GM23338 (cell line): Measurements from ENCODE around the gene CABLES1. TPM values are rescaled to one million over a fixed set of nuclear protein-coding genes. Genes with fewer than 3 reads are reported as not detected.

Experiments
- CREB1 ChIP-seq: fragments of 250-450 bp; sonication (Bioruptor Pico); IDR thresholded peaks from 2 replicates; pipeline ENCODE4 v1.5.0; 2020; ENCODE audit warnings: low read depth, mild to moderate bottlenecking, moderate library complexity
- EZH2 ChIP-seq: fragments of 200-600 bp; sonication (generic); IDR thresholded peaks from one replicate; pipeline ENCODE4 v1.8.0; 2017; ENCODE audit warnings: antibody characterized with exemption, mild to moderate bottlenecking, low read depth; ENCODE audit not compliant: unreplicated experiment
- JUNB ChIP-seq: IDR thresholded peaks from one replicate; pipeline ENCODE4 v1.6.1; 2016; ENCODE audit warnings: antibody characterized with exemption; ENCODE audit not compliant: unreplicated experiment
- NANOG ChIP-seq: IDR thresholded peaks from 2 replicates; pipeline ENCODE4 v1.6.1; 2016; ENCODE audit warnings: antibody characterized with exemption, borderline replicate concordance
- ZNF114 ChIP-seq: fragments of 250-450 bp; sonication (Bioruptor Pico); IDR thresholded peaks from 2 replicates; pipeline ENCODE4 v1.5.0; 2020; ENCODE audit warnings: mild to moderate bottlenecking, moderate library complexity
- ZNF331 ChIP-seq: fragments of 250-450 bp; sonication (Bioruptor Pico); IDR thresholded peaks from 2 replicates; pipeline ENCODE4 v1.5.0; 2020; ENCODE audit warnings: low read depth, mild to moderate bottlenecking, moderate library complexity
- polyA plus RNA-seq: library from polyadenylated mRNA; unstranded; fragments of >200 nt; fragmentation: Nextera tagmentation; extraction: Ambion mirVana; gene quantifications from 2 replicates; pipeline ENCODE4 v1.2.1, GENCODE V29; 2016
- total RNA-seq: library from RNA; depleted of rRNA; stranded (reverse); fragments of >200 nt; shearing (Covaris generic); gene quantifications from 2 replicates; pipeline ENCODE4 v1.2.3, GENCODE V29; 2014
- TF ChIP-seq, protein P1 (sequence below), 2 experiments: fragments of 200-600 bp in 1 of 2; sonication (generic) in 1 of 2; conservative IDR thresholded peaks; 2 replicates each; pipeline versions ENCODE4 v1.5.1 to v1.6.1; 2016 to 2017; ENCODE audit warnings: antibody characterized with exemption in 2 of 2, low read depth in 2 of 2, mild to moderate bottlenecking in 2 of 2, moderate library complexity in 1 of 2
- TF ChIP-seq, protein P2 (sequence below): fragments of 250-450 bp; sonication (Bioruptor Pico); IDR thresholded peaks from 2 replicates; pipeline ENCODE4 v1.5.0; 2020; ENCODE audit warnings: mild to moderate bottlenecking, moderate library complexity

CABLES1 gene
- total and polyA plus RNA-seq, 2 experiments from 2014 or later, result 2.6 to 12.4 TPM

DNA sequence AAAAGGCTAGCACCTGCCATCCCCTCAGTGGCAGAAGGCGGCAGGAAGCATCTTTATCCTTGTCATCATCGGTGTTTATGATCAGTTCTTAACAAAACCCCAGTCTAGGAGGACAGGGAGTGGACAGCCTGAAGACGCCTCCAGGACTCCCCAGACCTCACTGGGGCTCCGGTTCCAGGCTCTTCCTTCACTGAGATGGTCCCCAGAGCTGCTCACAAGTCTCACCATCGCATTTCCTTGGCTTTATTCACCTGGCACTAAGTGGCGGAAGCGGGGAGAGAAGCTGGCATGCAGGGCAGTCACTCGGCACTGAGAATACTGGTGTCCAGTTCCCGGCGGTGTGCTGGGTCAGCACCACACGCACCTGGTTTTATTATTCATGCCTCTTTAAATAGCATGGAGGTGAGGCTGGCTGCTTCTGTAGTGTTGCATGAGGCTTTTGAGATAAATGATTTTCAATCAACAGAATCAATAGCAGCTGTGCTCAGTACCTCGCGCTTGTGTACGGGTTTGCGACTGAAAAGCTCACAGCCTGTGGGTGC, 68.7 kb downstream of the CABLES1 start (continued):
- TF ChIP-seq, protein P1, sequence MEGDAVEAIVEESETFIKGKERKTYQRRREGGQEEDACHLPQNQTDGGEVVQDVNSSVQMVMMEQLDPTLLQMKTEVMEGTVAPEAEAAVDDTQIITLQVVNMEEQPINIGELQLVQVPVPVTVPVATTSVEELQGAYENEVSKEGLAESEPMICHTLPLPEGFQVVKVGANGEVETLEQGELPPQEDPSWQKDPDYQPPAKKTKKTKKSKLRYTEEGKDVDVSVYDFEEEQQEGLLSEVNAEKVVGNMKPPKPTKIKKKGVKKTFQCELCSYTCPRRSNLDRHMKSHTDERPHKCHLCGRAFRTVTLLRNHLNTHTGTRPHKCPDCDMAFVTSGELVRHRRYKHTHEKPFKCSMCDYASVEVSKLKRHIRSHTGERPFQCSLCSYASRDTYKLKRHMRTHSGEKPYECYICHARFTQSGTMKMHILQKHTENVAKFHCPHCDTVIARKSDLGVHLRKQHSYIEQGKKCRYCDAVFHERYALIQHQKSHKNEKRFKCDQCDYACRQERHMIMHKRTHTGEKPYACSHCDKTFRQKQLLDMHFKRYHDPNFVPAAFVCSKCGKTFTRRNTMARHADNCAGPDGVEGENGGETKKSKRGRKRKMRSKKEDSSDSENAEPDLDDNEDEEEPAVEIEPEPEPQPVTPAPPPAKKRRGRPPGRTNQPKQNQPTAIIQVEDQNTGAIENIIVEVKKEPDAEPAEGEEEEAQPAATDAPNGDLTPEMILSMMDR (conservative IDR thresholded peaks at IDR 0.05; ENCODE audit: low read depth in 2 of 2), result no peak
- TF ChIP-seq, protein P2, sequence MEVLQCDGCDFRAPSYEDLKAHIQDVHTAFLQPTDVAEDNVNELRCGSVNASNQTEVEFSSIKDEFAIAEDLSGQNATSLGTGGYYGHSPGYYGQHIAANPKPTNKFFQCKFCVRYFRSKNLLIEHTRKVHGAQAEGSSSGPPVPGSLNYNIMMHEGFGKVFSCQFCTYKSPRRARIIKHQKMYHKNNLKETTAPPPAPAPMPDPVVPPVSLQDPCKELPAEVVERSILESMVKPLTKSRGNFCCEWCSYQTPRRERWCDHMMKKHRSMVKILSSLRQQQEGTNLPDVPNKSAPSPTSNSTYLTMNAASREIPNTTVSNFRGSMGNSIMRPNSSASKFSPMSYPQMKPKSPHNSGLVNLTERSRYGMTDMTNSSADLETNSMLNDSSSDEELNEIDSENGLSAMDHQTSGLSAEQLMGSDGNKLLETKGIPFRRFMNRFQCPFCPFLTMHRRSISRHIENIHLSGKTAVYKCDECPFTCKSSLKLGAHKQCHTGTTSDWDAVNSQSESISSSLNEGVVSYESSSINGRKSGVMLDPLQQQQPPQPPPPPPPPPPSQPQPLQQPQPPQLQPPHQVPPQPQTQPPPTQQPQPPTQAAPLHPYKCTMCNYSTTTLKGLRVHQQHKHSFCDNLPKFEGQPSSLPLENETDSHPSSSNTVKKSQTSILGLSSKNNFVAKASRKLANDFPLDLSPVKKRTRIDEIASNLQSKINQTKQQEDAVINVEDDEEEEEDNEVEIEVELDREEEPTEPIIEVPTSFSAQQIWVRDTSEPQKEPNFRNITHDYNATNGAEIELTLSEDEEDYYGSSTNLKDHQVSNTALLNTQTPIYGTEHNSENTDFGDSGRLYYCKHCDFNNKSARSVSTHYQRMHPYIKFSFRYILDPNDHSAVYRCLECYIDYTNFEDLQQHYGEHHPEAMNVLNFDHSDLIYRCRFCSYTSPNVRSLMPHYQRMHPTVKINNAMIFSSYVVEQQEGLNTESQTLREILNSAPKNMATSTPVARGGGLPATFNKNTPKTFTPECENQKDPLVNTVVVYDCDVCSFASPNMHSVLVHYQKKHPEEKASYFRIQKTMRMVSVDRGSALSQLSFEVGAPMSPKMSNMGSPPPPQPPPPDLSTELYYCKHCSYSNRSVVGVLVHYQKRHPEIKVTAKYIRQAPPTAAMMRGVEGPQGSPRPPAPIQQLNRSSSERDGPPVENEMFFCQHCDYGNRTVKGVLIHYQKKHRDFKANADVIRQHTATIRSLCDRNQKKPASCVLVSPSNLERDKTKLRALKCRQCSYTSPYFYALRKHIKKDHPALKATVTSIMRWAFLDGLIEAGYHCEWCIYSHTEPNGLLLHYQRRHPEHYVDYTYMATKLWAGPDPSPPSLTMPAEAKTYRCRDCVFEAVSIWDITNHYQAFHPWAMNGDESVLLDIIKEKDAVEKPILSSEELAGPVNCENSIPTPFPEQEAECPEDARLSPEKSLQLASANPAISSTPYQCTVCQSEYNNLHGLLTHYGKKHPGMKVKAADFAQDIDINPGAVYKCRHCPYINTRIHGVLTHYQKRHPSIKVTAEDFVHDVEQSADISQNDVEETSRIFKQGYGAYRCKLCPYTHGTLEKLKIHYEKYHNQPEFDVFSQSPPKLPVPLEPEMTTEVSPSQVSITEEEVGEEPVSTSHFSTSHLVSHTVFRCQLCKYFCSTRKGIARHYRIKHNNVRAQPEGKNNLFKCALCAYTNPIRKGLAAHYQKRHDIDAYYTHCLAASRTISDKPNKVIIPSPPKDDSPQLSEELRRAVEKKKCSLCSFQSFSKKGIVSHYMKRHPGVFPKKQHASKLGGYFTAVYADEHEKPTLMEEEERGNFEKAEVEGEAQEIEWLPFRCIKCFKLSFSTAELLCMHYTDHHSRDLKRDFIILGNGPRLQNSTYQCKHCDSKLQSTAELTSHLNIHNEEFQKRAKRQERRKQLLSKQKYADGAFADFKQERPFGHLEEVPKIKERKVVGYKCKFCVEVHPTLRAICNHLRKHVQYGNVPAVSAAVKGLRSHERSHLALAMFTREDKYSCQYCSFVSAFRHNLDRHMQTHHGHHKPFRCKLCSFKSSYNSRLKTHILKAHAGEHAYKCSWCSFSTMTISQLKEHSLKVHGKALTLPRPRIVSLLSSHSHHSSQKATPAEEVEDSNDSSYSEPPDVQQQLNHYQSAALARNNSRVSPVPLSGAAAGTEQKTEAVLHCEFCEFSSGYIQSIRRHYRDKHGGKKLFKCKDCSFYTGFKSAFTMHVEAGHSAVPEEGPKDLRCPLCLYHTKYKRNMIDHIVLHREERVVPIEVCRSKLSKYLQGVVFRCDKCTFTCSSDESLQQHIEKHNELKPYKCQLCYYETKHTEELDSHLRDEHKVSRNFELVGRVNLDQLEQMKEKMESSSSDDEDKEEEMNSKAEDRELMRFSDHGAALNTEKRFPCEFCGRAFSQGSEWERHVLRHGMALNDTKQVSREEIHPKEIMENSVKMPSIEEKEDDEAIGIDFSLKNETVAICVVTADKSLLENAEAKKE (CRISPR knock-in tag), result no peak
- no peak for TF ChIP-seq NANOG
- TF ChIP-seq ZNF331, result no peak
- no peak for TF ChIP-seq JUNB
- TF ChIP-seq EZH2, result no peak
- TF ChIP-seq ZNF114, result no peak
- TF ChIP-seq CREB1 (CRISPR knock-in tag), result no peak
